ENCODE results near the gene SPATA20.

The SPATA20 gene

GRCh38 chr17:50581316-50581715 lies 34.3 kb downstream of the SPATA20 start:
- DNase-seq = peak; percentile 42

- DNase-seq = no peak
These were observed 35.8 kb downstream of the SPATA20 start for GRCh38 chr17:50582741-50583140.

- DNase-seq = no peak
These were observed 36.7 kb downstream of the SPATA20 start for GRCh38 chr17:50583641-50584040.

GRCh38 chr17:50584116-50584515 lies 37.1 kb downstream of the SPATA20 start:
- DNase-seq = no peak

- no peak for DNase-seq
These were observed 37.8 kb downstream of the SPATA20 start for GRCh38 chr17:50584749-50585148.

- DNase-seq = no peak
These were observed 38.4 kb downstream of the SPATA20 start for GRCh38 chr17:50585346-50585745.

- DNase-seq = no peak
These were observed 38.9 kb downstream of the SPATA20 start for GRCh38 chr17:50585891-50586290.

- DNase-seq = no peak
These were observed 39.7 kb downstream of the SPATA20 start for GRCh38 chr17:50586421-50587247.

- DNase-seq = no peak
These were observed 40.6 kb downstream of the SPATA20 start for GRCh38 chr17:50587571-50587970.

- no peak for DNase-seq
These were observed 41.5 kb downstream of the SPATA20 start for GRCh38 chr17:50588391-50589049.

- DNase-seq = no peak
These were observed 42.2 kb downstream of the SPATA20 start for GRCh38 chr17:50589095-50589705.

GRCh38 chr17:50590946-50591737 lies 44.2 kb downstream of the SPATA20 start:
- no peak for DNase-seq

- peak; percentile 88 for DNase-seq
These were observed 46.3 kb downstream of the SPATA20 start for GRCh38 chr17:50593321-50593720.

- no peak for DNase-seq
These were observed 47.3 kb downstream of the SPATA20 start for GRCh38 chr17:50594128-50594823.

- no peak for DNase-seq
These were observed 47.9 kb downstream of the SPATA20 start for GRCh38 chr17:50594892-50595291.

- DNase-seq = no peak
These were observed 49.4 kb downstream of the SPATA20 start for GRCh38 chr17:50596191-50597037.

GRCh38 chr17:50598487-50598886 lies 51.5 kb downstream of the SPATA20 start:
- peak; percentile 39 for DNase-seq

GRCh38 chr17:50599606-50600005 lies 52.6 kb downstream of the SPATA20 start:
- no peak for DNase-seq

- DNase-seq = no peak
These were observed 54.9 kb downstream of the SPATA20 start for GRCh38 chr17:50601823-50602375.

GRCh38 chr17:50602836-50603235 lies 55.9 kb downstream of the SPATA20 start:
- DNase-seq = no peak

GRCh38 chr17:50603340-50603739 lies 56.4 kb downstream of the SPATA20 start:
- peak; percentile 75 for DNase-seq
